Neural cell (in vitro differentiated cells): ENCODE data around the gene ELMO1. TPM values are rescaled to one million over a fixed set of nuclear protein-coding genes. Genes with fewer than 3 reads are reported as not detected.

ENCODE experiments used
- H2AFZ ChIP-seq: fragments of 200-600, 300-800 bp; sonication (generic), shearing (Covaris generic); 2 replicates; pipeline ENCODE4 v1.6.0; 2014; ENCODE audit warnings: low read depth, mild to moderate bottlenecking, antibody characterized with exemption, low read length, moderate library complexity
- H3F3A ChIP-seq: fragments of 200-600 bp; shearing (Covaris generic); 2 replicates; pipeline ENCODE4 v1.6.1; 2016; ENCODE audit warnings: mild to moderate bottlenecking, moderate library complexity, mixed read lengths, antibody characterized with exemption, low read length; ENCODE audit not compliant: insufficient read depth, poor library complexity, severe bottlenecking
- H3K27ac ChIP-seq: fragments of 200-600, 300-800 bp; sonication (generic), shearing (Covaris generic); 2 replicates; pipeline ENCODE4 v1.5.1; 2014; ENCODE audit warnings: mild to moderate bottlenecking, low read length, moderate library complexity
- H3K27me3 ChIP-seq: fragments of 300-800, 200-600 bp; sonication (generic), shearing (Covaris generic); 2 replicates; pipeline ENCODE4 v1.6.0; 2014; ENCODE audit warnings: mild to moderate bottlenecking, low read depth, low read length, moderate library complexity; ENCODE audit not compliant: insufficient read depth
- H3K36me3 ChIP-seq: fragments of 300-800, 200-600 bp; sonication (generic), shearing (Covaris generic); 2 replicates; pipeline ENCODE4 v1.5.1; 2014; ENCODE audit warnings: mild to moderate bottlenecking, antibody characterized with exemption, low read length, moderate library complexity; ENCODE audit not compliant: insufficient read depth
- H3K4me2 ChIP-seq: fragments of 300-800, 200-600 bp; sonication (generic), shearing (Covaris generic); 2 replicates; pipeline ENCODE4 v1.6.0; 2014; ENCODE audit warnings: mild to moderate bottlenecking, low read length
- H3K4me3 ChIP-seq: fragments of 300-800, 200-600 bp; sonication (generic), shearing (Covaris generic); 2 replicates; pipeline ENCODE4 v1.5.1; 2014; ENCODE audit warnings: mild to moderate bottlenecking, low read length, moderate library complexity
- H3K79me2 ChIP-seq: fragments of 200-600 bp; shearing (Covaris generic); replicated peaks from 2 replicates; pipeline ENCODE4 v1.6.0; 2014; ENCODE audit warnings: mild to moderate bottlenecking, low read length, moderate library complexity; ENCODE audit not compliant: insufficient read depth
- H3K9ac ChIP-seq: fragments of 300-800, 200-600 bp; sonication (generic), shearing (Covaris generic); 2 replicates; pipeline ENCODE4 v1.6.1; 2016; ENCODE audit warnings: mild to moderate bottlenecking, low read length, mixed read lengths
- H3K9me2 ChIP-seq: fragments of 200-600 bp; shearing (Covaris generic); 2 replicates; pipeline ENCODE4 v1.6.1; 2016; ENCODE audit warnings: mild to moderate bottlenecking, low read length, mixed read lengths; ENCODE audit not compliant: insufficient read depth
- H3K9me3 ChIP-seq: fragments of 200-600, 300-800 bp; sonication (generic), shearing (Covaris generic); 2 replicates; pipeline ENCODE4 v1.6.1; 2016; ENCODE audit warnings: mild to moderate bottlenecking, mixed run types, low read length, moderate library complexity, mixed read lengths
- H4K20me1 ChIP-seq: fragments of 200-600 bp; shearing (Covaris generic); 2 replicates; pipeline ENCODE4 v1.6.1; 2016; ENCODE audit warnings: mild to moderate bottlenecking, mixed run types; ENCODE audit not compliant: insufficient read depth
- CTCF ChIP-seq: fragments of 450-650 bp; IDR thresholded peaks from 2 replicates; pipeline ENCODE4 v1.5.1; 2014; ENCODE audit warnings: antibody characterized with exemption, mild to moderate bottlenecking, moderate library complexity; ENCODE audit not compliant: poor library complexity, severe bottlenecking
- EP300 ChIP-seq: fragments of 450-650 bp; conservative IDR thresholded peaks from 2 replicates; pipeline ENCODE4 v1.6.1; 2014; ENCODE audit warnings: antibody characterized with exemption, mild to moderate bottlenecking, moderate library complexity; ENCODE audit not compliant: poor library complexity, severe bottlenecking
- EZH2 ChIP-seq: fragments of 200-600, 300-800 bp; shearing (Covaris generic), sonication (generic); IDR thresholded peaks from 2 replicates; pipeline ENCODE4 v1.6.1; 2014; ENCODE audit warnings: antibody characterized with exemption, low read length, borderline replicate concordance, mild to moderate bottlenecking; ENCODE audit not compliant: insufficient read depth, poor library complexity, severe bottlenecking
- MXI1 ChIP-seq: fragments of 450-650 bp; conservative IDR thresholded peaks from 2 replicates; pipeline ENCODE4 v1.6.1; 2014; ENCODE audit warnings: antibody characterized with exemption, mild to moderate bottlenecking; ENCODE audit not compliant: poor library complexity, severe bottlenecking
- POLR2AphosphoS5 ChIP-seq: IDR thresholded peaks from 2 replicates; pipeline ENCODE4 v1.6.1; 2012
- RAD21 ChIP-seq: fragments of 450-650 bp; conservative IDR thresholded peaks from 2 replicates; pipeline ENCODE4 v1.6.1; 2014; ENCODE audit warnings: antibody characterized with exemption, mild to moderate bottlenecking, moderate library complexity
- REST ChIP-seq: IDR thresholded peaks from 2 replicates; pipeline ENCODE4 v1.6.1; 2012; ENCODE audit warnings: borderline replicate concordance
- SMC3 ChIP-seq: fragments of 450-650 bp; conservative IDR thresholded peaks from 2 replicates; pipeline ENCODE4 v1.6.1; 2014; ENCODE audit warnings: antibody characterized with exemption, mild to moderate bottlenecking, moderate library complexity; ENCODE audit not compliant: poor library complexity
- TAF1 ChIP-seq: IDR thresholded peaks from 2 replicates; pipeline ENCODE4 v1.6.1; 2012; ENCODE audit warnings: low read depth
- polyA plus RNA-seq: library from polyadenylated mRNA; depleted of rRNA; stranded (reverse); fragments of >200 nt; gene quantifications from 2 replicates; pipeline ENCODE4 v1.2.3, GENCODE V29; 2014

ELMO1 gene
- polyA plus RNA-seq, 1 donor from 2014 or later, result 12.2 TPM

- H3K9ac ChIP-seq, result no peak overlapping the region
- no peak overlapping the region for H3K27ac ChIP-seq
- H3K27me3 ChIP-seq, result no peaks in the 10 kb centered on the region
- no peak overlapping the region for H3K4me2 ChIP-seq
- H3K4me3 ChIP-seq, result no peak overlapping the region
- no peak overlapping the region for H2AFZ ChIP-seq
- H3K9me2 ChIP-seq, result no peaks in the 10 kb centered on the region
- no peaks in the 10 kb centered on the region for H4K20me1 ChIP-seq
- no peaks in the 10 kb centered on the region for H3K9me3 ChIP-seq
- no peaks in the 10 kb centered on the region for H3F3A ChIP-seq
- H3K36me3 ChIP-seq, result no peaks in the 10 kb centered on the region
- no peaks in the 10 kb centered on the region for H3K79me2 ChIP-seq
- TF ChIP-seq CTCF, result no peak
Measured at GRCh38 chr7:37186753-37187152, 261.9 kb downstream of the ELMO1 start.

GRCh38 chr7:37181550-37181932, 267.1 kb downstream of the ELMO1 start:
- no peaks in the 10 kb centered on the region for H3K36me3 ChIP-seq
- no peaks in the 10 kb centered on the region for H3K79me2 ChIP-seq
- H3F3A ChIP-seq, result no peaks in the 10 kb centered on the region
- H4K20me1 ChIP-seq, result no peaks in the 10 kb centered on the region
- no peak overlapping the region for H2AFZ ChIP-seq
- no peaks in the 10 kb centered on the region for H3K27me3 ChIP-seq
- TF ChIP-seq EP300 (no peak), TAF1 (no peak), SMC3 (no peak), REST (no peak), CTCF (no peak), RAD21 (no peak), MXI1 (no peak), POLR2AphosphoS5 (no peak), EZH2 (no peak)
- H3K4me2 ChIP-seq, result no peak overlapping the region
- H3K9me3 ChIP-seq, result no peaks in the 10 kb centered on the region
- no peak overlapping the region for H3K4me3 ChIP-seq
- H3K9me2 ChIP-seq, result no peaks in the 10 kb centered on the region
- no peak overlapping the region for H3K27ac ChIP-seq
- no peak overlapping the region for H3K9ac ChIP-seq
